GM12874 (cell line): ENCODE data around the gene ARID5A.

ENCODE experiments used
- TF ChIP-seq, protein P1 (sequence below): IDR thresholded peaks from 2 replicates; pipeline ENCODE4 v1.5.1; 2011; ENCODE audit warnings: low read depth, mild to moderate bottlenecking, control low read depth, low read length, moderate library complexity; ENCODE audit not compliant: insufficient read depth

The ARID5A gene

DNA sequence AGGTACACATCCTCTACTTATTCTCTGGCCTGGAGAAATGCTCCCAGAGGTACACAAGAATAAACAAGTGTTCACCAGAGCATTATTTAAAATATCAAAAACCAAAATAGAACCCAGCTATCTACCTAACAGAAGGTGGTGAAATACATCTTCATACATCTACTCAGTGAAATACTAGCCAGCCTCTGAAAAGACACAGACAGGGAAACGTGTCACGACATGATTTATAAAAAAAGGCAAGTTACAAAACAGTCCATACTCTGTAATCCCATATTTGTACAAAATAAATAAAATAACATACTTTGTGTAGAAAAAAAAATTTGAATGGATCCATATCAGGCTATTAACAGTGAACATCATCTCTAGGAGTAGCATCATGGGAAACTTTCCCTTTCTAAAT lies 63.4 kb downstream of the ARID5A start:
- TF ChIP-seq, protein P1, sequence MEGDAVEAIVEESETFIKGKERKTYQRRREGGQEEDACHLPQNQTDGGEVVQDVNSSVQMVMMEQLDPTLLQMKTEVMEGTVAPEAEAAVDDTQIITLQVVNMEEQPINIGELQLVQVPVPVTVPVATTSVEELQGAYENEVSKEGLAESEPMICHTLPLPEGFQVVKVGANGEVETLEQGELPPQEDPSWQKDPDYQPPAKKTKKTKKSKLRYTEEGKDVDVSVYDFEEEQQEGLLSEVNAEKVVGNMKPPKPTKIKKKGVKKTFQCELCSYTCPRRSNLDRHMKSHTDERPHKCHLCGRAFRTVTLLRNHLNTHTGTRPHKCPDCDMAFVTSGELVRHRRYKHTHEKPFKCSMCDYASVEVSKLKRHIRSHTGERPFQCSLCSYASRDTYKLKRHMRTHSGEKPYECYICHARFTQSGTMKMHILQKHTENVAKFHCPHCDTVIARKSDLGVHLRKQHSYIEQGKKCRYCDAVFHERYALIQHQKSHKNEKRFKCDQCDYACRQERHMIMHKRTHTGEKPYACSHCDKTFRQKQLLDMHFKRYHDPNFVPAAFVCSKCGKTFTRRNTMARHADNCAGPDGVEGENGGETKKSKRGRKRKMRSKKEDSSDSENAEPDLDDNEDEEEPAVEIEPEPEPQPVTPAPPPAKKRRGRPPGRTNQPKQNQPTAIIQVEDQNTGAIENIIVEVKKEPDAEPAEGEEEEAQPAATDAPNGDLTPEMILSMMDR, result no peak

GRCh38 chr2:96601382-96602292 lies 65.1 kb downstream of the ARID5A start:
- TF ChIP-seq, protein P1, result no peak
